ENCODE results near the gene ASIC2.

Gene ASIC2

GRCh38 chr17:33199571-33200510, 93.3 kb downstream of the ASIC2 start:
- H3K27ac ChIP-seq (replicated peaks), result no peak overlapping the region
- DNase-seq (ENCODE audit: low read depth in 1 of 2, low spot score in 1 of 2), result no peak

DNA sequence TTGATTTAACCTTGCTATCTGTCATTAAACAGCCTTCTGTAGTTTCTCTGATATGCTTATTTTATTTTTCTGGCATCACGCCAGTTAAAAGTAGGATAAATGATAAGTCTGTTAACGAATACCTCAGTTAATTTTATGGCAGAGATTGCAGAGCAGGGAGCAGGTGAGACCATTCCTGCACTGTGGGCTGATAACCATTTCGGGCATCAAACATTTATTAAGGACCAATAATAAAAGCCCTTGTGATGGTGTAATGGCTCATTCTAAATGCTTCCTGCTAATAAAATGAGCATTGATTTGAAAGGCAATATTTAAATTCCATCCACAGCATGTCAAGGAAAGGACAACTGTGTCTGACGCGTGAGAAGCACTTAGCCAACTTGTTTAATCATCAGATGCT, 94.1 kb downstream of the ASIC2 start:
- DNase-seq (ENCODE audit: low read depth in 1 of 2, low spot score in 1 of 2), result no peak
- peaks cover 3% of the 10 kb centered on the region for H3K27me3 ChIP-seq (ENCODE audit: insufficient read depth, poor library complexity, severe bottlenecking)
- TF ChIP-seq REST (IDR thresholded peaks at IDR 0.05; ENCODE audit: insufficient replicate concordance, low read depth) (no peak), GABPA (IDR thresholded peaks at IDR 0.05; ENCODE audit: low read depth) (no peak), POLR2AphosphoS5 (IDR thresholded peaks at IDR 0.05; ENCODE audit: low read depth) (no peak), SPI1 (IDR thresholded peaks at IDR 0.05; ENCODE audit: borderline replicate concordance, low read depth) (no peak)
- TF ChIP-seq, protein P1, sequence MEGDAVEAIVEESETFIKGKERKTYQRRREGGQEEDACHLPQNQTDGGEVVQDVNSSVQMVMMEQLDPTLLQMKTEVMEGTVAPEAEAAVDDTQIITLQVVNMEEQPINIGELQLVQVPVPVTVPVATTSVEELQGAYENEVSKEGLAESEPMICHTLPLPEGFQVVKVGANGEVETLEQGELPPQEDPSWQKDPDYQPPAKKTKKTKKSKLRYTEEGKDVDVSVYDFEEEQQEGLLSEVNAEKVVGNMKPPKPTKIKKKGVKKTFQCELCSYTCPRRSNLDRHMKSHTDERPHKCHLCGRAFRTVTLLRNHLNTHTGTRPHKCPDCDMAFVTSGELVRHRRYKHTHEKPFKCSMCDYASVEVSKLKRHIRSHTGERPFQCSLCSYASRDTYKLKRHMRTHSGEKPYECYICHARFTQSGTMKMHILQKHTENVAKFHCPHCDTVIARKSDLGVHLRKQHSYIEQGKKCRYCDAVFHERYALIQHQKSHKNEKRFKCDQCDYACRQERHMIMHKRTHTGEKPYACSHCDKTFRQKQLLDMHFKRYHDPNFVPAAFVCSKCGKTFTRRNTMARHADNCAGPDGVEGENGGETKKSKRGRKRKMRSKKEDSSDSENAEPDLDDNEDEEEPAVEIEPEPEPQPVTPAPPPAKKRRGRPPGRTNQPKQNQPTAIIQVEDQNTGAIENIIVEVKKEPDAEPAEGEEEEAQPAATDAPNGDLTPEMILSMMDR (IDR thresholded peaks at IDR 0.05; ENCODE audit: insufficient read depth, low read length), result no peak
- H3K4me3 ChIP-seq (replicated peaks; ENCODE audit: insufficient read depth, low read length), result no peak overlapping the region
- no peak overlapping the region for H3K27ac ChIP-seq (replicated peaks)

More at GRCh38 chr17:33199571-33200510, 93.3 kb downstream of the ASIC2 start:
- no peaks in the 10 kb centered on the region for H3K27me3 ChIP-seq (ENCODE audit: insufficient read depth, poor library complexity, severe bottlenecking)
- TF ChIP-seq SPI1 (IDR thresholded peaks at IDR 0.05; ENCODE audit: borderline replicate concordance, low read depth) (no peak), REST (IDR thresholded peaks at IDR 0.05; ENCODE audit: insufficient replicate concordance, low read depth) (no peak), POLR2AphosphoS5 (IDR thresholded peaks at IDR 0.05; ENCODE audit: low read depth) (no peak), GABPA (IDR thresholded peaks at IDR 0.05; ENCODE audit: low read depth) (no peak)
- TF ChIP-seq, protein P1 (IDR thresholded peaks at IDR 0.05; ENCODE audit: insufficient read depth, low read length), result no peak
- no peak overlapping the region for H3K4me3 ChIP-seq (replicated peaks; ENCODE audit: insufficient read depth, low read length)

DNA sequence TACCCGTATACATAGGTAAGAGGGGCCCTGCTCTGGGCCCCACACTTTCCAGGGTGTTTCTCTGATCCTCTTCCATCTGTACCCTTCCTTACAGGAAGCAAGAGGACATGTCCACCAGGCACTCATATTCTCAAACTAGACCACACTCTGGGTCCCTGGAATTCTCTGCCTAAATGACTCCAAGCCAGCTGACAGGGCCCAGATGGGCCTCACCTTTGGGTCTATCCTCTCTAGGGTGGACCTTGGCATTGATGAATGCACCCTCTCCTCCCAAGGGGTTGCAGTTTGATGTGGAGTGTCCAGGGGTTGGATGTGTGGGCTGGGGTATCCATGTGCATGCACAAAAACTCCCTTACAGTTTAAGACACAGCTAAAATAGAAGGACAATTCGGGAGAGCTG, 95.8 kb downstream of the ASIC2 start:
- Histone ChIP-seq H3K27me3 (ENCODE audit: insufficient read depth, poor library complexity, severe bottlenecking) (peaks cover 3% of the 10 kb centered on the region), H3K27ac (replicated peaks) (no peak overlapping the region), H3K4me3 (replicated peaks; ENCODE audit: insufficient read depth, low read length) (no peak overlapping the region)
- TF ChIP-seq, protein P1 (IDR thresholded peaks at IDR 0.05; ENCODE audit: insufficient read depth, low read length), result no peak
- TF ChIP-seq SPI1 (IDR thresholded peaks at IDR 0.05; ENCODE audit: borderline replicate concordance, low read depth) (no peak), GABPA (IDR thresholded peaks at IDR 0.05; ENCODE audit: low read depth) (no peak), POLR2AphosphoS5 (IDR thresholded peaks at IDR 0.05; ENCODE audit: low read depth) (no peak), REST (IDR thresholded peaks at IDR 0.05; ENCODE audit: insufficient replicate concordance, low read depth) (no peak)
- no peak for DNase-seq (ENCODE audit: low read depth in 1 of 2, low spot score in 1 of 2)

All from HL-60 (cell line).